Measurements from ENCODE around the gene PCDHGA5. TPM values are rescaled to one million over a fixed set of nuclear protein-coding genes. Genes with fewer than 3 reads are reported as not detected.
"Not testable (repeated sequence)": the region's sequence is repeated elsewhere in the genome, so short reads cannot be mapped to it uniquely, and the experiment has no call there.

PCDHGA5 gene
- total RNA-seq, 1 experiment from 2014 or later = 0.05 TPM

- BruUV-seq (replicated peaks); POLR2A ChIA-PET; H3K9ac ChIP-seq (ENCODE audit: low read length); H3K27me3 ChIP-seq (ENCODE audit: insufficient read depth, low read length); H3K9me3 ChIP-seq (ENCODE audit: control insufficient read depth in 1 of 2, insufficient read depth in 1 of 2, low read depth in 1 of 2, low read length in 2 of 2); intact Hi-C loops (cut with micrococcal nuclease); H2AFZ ChIP-seq (ENCODE audit: low read depth, low read length, poor library complexity, severe bottlenecking); H4K20me1 ChIP-seq (ENCODE audit: insufficient read depth); DNase-seq (ENCODE audit: low read depth, low spot score); H3K4me2 ChIP-seq (ENCODE audit: low read length); H3K4me1 ChIP-seq (ENCODE audit: control insufficient read depth in 1 of 2, insufficient read depth in 2 of 2, low read length in 2 of 2); ATAC-seq; H3K36me3 ChIP-seq (ENCODE audit: control insufficient read depth in 1 of 2, insufficient read depth in 2 of 2, low read length in 2 of 2); H3K79me2 ChIP-seq (ENCODE audit: insufficient read depth, low read length); H3K4me3 ChIP-seq (replicated peaks in 1 of 2; ENCODE audit: low read depth in 1 of 2, low read length in 2 of 2); H3K27ac ChIP-seq (ENCODE audit: low read depth, low read length); H3K9me2 ChIP-seq (ENCODE audit: insufficient read depth); RAD21 ChIA-PET (ENCODE audit: low non-redundant PET in 1 of 2, low total read pairs in 2 of 2, uncharacterized antibody in 2 of 2, unreplicated experiment in 2 of 2): not testable (repeated sequence)
- CTCF ChIA-PET = interaction anchor here (1.3 kb wide), 1 partner anchor 15 kb away, joined by 4 read pairs; the partner anchor contains the start of gene PCDHGA10
Observed at GRCh38 chr5:141397756-141398551, 34.0 kb downstream of the PCDHGA5 start, which contains the start of gene PCDHGB5. TSS of gene PCDHGB5 (plus strand) at chr5:141397947. CDS start at chr5:141398128, 181 bp downstream.

- no peaks in the 10 kb centered on the region for H4K20me1 ChIP-seq (ENCODE audit: insufficient read depth)
- no peaks in the 10 kb centered on the region for H3K9me2 ChIP-seq (ENCODE audit: insufficient read depth)
- H3K4me3 ChIP-seq (replicated peaks in 1 of 2; ENCODE audit: low read depth in 1 of 2, low read length in 2 of 2) = no peak overlapping the region
- no peak overlapping the region for H3K27ac ChIP-seq (ENCODE audit: low read depth, low read length)
- ATAC-seq (no peak), DNase-seq (ENCODE audit: low read depth, low spot score) (no peak)
- H3K36me3 ChIP-seq (ENCODE audit: control insufficient read depth in 1 of 2, insufficient read depth in 2 of 2, low read length in 2 of 2) = no peaks in the 10 kb centered on the region
- no peak overlapping the region for H3K9ac ChIP-seq (ENCODE audit: low read length)
- H3K4me1 ChIP-seq (ENCODE audit: control insufficient read depth in 1 of 2, insufficient read depth in 2 of 2, low read length in 2 of 2) = no peaks in the 10 kb centered on the region
- TF ChIP-seq EZH2 (IDR thresholded peaks at IDR 0.05) = no peak
- ChIA-PET RAD21 (ENCODE audit: low non-redundant PET in 1 of 2, low total read pairs in 2 of 2, uncharacterized antibody in 2 of 2, unreplicated experiment in 2 of 2) (no interaction called here), CTCF (no interaction called here), POLR2A (no interaction called here)
- no peak overlapping the region for H3K4me2 ChIP-seq (ENCODE audit: low read length)
- no peaks in the 10 kb centered on the region for H3K79me2 ChIP-seq (ENCODE audit: insufficient read depth, low read length)
- intact Hi-C loops (cut with micrococcal nuclease) = no loop called here
- H3K27me3 ChIP-seq (ENCODE audit: insufficient read depth, low read length) = no peaks in the 10 kb centered on the region
- BruUV-seq (replicated peaks) = no TSS peak
- no peaks in the 10 kb centered on the region; a peak in 1 of 4 replicates for H3K9me3 ChIP-seq (ENCODE audit: control insufficient read depth in 1 of 2, insufficient read depth in 1 of 2, low read depth in 1 of 2, low read length in 2 of 2)
- H2AFZ ChIP-seq (ENCODE audit: low read depth, low read length, poor library complexity, severe bottlenecking) = no peak overlapping the region
Observed at GRCh38 chr5:141398608-141399007, 34.6 kb downstream of the PCDHGA5 start.
